GM18951 (cell line): ENCODE measurements around the gene MRPL21.
"Not testable (repeated sequence)": the region's sequence is repeated elsewhere in the genome, so short reads cannot be mapped to it uniquely, and the experiment has no call there.

Experiments
- POLR2A ChIP-seq: IDR thresholded peaks from 4 replicates; pipeline ENCODE4 v1.6.1; 2011; ENCODE audit warnings: mild to moderate bottlenecking; ENCODE audit not compliant: insufficient read length, insufficient read depth; ENCODE audit errors: extremely low read depth
- in situ Hi-C: fragments of 300-500 bp; cut with MboI; formaldehyde crosslinking; loops from one replicate; pipeline ENCODE4 v1.12.0; 2022; ENCODE audit warnings: low sequenced_read_pairs, mixed read lengths, inconsistent platforms; ENCODE audit not compliant: unreplicated experiment

Gene MRPL21

GRCh38 chr11:68863553-68864265, 39.9 kb downstream of the MRPL21 start:
- in situ Hi-C loops: no loop called here
- TF ChIP-seq POLR2A: no peak

- in situ Hi-C loops: no loop called here
- TF ChIP-seq POLR2A: no peak
These were observed 41.2 kb downstream of the MRPL21 start for GRCh38 chr11:68862421-68862820.

GRCh38 chr11:68859123-68859522, 44.5 kb downstream of the MRPL21 start:
- in situ Hi-C loops: no loop called here
- TF ChIP-seq POLR2A: no peak

- in situ Hi-C loops: no loop called here
- TF ChIP-seq POLR2A: no peak
These were observed 46.5 kb downstream of the MRPL21 start for GRCh38 chr11:68857037-68857586.

- in situ Hi-C loops: not testable (repeated sequence)
These were observed 47.1 kb downstream of the MRPL21 start for GRCh38 chr11:68856425-68857030.

- in situ Hi-C loops: no loop called here
- no peak for TF ChIP-seq POLR2A
These were observed 48.2 kb downstream of the MRPL21 start for GRCh38 chr11:68855205-68855981.

GRCh38 chr11:68854273-68854958, 49.2 kb downstream of the MRPL21 start:
- no peak for TF ChIP-seq POLR2A
- in situ Hi-C loops: no loop called here

- TF ChIP-seq POLR2A: no peak
- in situ Hi-C loops: no loop called here
These were observed 51.0 kb downstream of the MRPL21 start for GRCh38 chr11:68852628-68853027.

GRCh38 chr11:68848429-68848828, 55.2 kb downstream of the MRPL21 start:
- in situ Hi-C loops: no loop called here
- no peak for TF ChIP-seq POLR2A

- TF ChIP-seq POLR2A: no peak
- in situ Hi-C loops: no loop called here
These were observed 56.2 kb downstream of the MRPL21 start for GRCh38 chr11:68847395-68847794.

- TF ChIP-seq POLR2A: no peak
- in situ Hi-C loops: no loop called here
These were observed 58.2 kb downstream of the MRPL21 start for GRCh38 chr11:68845351-68846002.

- TF ChIP-seq POLR2A: no peak
- in situ Hi-C loops: no loop called here
These were observed 58.8 kb downstream of the MRPL21 start for GRCh38 chr11:68844801-68845200.
